ENCODE measurements around the gene SEPTIN3.

Gene SEPTIN3

GRCh38 chr22:42010778-42011177 lies 41.5 kb downstream of the SEPTIN3 start:
- CTCF ChIA-PET: no interaction called here
- H3K27ac ChIP-seq: no peak overlapping the region
- DNase-seq (ENCODE audit: low spot score): no peak
- no peak for TF ChIP-seq CTCF (conservative IDR thresholded peaks at IDR 0.05; ENCODE audit: low read depth)
- POLR2A ChIA-PET (ENCODE audit: low non-redundant PET): no interaction called here

GRCh38 chr22:42013385-42013784 lies 44.1 kb downstream of the SEPTIN3 start:
- H3K27ac ChIP-seq: no peak overlapping the region
- CTCF ChIA-PET: no interaction called here
- no peak for DNase-seq (ENCODE audit: low spot score)
- no peak for TF ChIP-seq CTCF (conservative IDR thresholded peaks at IDR 0.05; ENCODE audit: low read depth)
- POLR2A ChIA-PET (ENCODE audit: low non-redundant PET): no interaction called here

- ChIA-PET CTCF (no interaction called here), POLR2A (ENCODE audit: low non-redundant PET) (no interaction called here)
- no peak overlapping the region for H3K27ac ChIP-seq
- no peak for TF ChIP-seq CTCF (conservative IDR thresholded peaks at IDR 0.05; ENCODE audit: low read depth)
- no peak for DNase-seq (ENCODE audit: low spot score)
Observed at GRCh38 chr22:42016111-42016510, 46.9 kb downstream of the SEPTIN3 start.

GRCh38 chr22:42018224-42018623 lies 49.0 kb downstream of the SEPTIN3 start:
- H3K27ac ChIP-seq: no peak overlapping the region
- no peak for TF ChIP-seq CTCF (conservative IDR thresholded peaks at IDR 0.05; ENCODE audit: low read depth)
- ChIA-PET CTCF (no interaction called here), POLR2A (ENCODE audit: low non-redundant PET) (no interaction called here)
- no peak for DNase-seq (ENCODE audit: low spot score)
